Measurements from ENCODE around the gene CLPX.
"Not testable (repeated sequence)": the region's sequence is repeated elsewhere in the genome, so short reads cannot be mapped to it uniquely, and the experiment has no call there.

Gene CLPX

DNA sequence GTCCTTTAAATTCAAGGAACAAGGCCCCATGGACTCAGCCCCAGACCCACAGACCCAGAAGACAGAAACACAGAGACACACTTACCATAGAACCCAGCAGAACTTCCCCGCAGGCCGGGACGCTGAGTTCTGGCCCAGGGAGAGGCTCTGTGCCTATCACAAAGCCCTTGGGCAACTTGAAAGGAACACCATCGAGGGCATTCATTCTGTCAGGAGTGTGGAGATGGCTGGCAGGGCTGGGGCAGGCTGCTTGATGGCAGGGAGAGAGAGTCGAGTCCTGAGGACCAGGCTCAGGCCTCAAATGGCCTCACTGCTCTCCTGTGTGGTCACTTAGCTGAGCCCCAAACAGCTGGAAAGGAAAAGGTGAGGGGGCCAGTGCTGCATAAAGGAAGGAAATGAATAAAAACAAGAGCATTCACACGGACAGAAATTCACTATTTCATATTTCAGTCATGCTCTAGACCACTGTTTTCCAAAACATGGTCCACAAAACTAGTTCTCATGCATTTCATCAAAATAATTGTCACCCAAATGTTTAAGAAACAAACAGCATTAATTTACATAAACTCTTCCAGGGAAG lies 79.0 kb downstream of the CLPX start:
- no peak overlapping the region for H3K4me3 ChIP-seq (replicated peaks; ENCODE audit: low read depth, low read length)
- TF ChIP-seq, protein P1, sequence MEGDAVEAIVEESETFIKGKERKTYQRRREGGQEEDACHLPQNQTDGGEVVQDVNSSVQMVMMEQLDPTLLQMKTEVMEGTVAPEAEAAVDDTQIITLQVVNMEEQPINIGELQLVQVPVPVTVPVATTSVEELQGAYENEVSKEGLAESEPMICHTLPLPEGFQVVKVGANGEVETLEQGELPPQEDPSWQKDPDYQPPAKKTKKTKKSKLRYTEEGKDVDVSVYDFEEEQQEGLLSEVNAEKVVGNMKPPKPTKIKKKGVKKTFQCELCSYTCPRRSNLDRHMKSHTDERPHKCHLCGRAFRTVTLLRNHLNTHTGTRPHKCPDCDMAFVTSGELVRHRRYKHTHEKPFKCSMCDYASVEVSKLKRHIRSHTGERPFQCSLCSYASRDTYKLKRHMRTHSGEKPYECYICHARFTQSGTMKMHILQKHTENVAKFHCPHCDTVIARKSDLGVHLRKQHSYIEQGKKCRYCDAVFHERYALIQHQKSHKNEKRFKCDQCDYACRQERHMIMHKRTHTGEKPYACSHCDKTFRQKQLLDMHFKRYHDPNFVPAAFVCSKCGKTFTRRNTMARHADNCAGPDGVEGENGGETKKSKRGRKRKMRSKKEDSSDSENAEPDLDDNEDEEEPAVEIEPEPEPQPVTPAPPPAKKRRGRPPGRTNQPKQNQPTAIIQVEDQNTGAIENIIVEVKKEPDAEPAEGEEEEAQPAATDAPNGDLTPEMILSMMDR (IDR thresholded peaks at IDR 0.05; ENCODE audit: low read depth, low read length, missing control alignments), result no peak
- no peak for DNase-seq (ENCODE audit: extremely low read depth, low read depth)

DNA sequence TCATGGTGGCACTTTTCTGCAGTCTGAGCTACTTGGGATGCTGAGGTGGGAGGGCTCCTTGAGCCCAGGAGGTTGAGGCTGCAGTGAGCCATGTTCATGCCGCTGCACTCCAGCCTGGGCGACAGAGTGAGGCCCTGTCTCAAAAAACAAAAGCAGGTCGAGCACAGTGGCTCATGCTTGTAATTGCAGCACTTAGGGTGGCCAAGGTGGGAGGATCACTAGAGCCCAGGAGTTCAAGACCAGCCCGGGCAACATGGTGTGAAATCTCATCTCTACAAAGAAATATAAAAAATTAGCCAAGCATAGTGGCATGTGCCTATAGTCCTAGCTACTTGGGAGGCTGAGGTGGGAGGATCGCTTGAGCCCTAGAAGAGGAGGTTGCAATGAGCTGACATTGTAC lies 80.1 kb downstream of the CLPX start:
- no peak overlapping the region for H3K4me3 ChIP-seq (replicated peaks; ENCODE audit: low read depth, low read length)
- DNase-seq (ENCODE audit: extremely low read depth, low read depth), result no peak
- TF ChIP-seq, protein P1 (IDR thresholded peaks at IDR 0.05; ENCODE audit: low read depth, low read length, missing control alignments), result no peak

DNA sequence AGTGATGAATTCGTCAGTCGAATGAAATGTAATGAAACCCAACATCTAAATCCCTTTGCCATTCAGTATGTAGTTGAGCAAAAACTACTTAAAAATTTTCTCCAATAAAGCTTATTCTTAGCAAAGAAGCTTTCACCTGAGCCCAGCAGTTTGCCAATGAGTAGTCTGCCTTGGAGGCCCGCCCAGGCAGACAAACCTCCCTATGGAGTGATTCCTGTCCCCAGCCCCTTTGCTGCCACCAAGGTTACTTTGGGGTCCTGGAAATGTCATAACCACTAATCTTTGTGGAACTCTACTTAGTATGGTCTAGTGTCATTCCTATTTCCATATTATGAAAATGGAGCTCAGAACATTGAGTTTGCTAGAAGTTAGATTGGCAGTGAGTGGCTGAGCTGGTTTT lies 82.2 kb downstream of the CLPX start:
- H3K4me3 ChIP-seq (replicated peaks; ENCODE audit: low read depth, low read length), result no peak overlapping the region
- no peak for DNase-seq (ENCODE audit: extremely low read depth, low read depth)
- TF ChIP-seq, protein P1 (IDR thresholded peaks at IDR 0.05; ENCODE audit: low read depth, low read length, missing control alignments), result no peak

DNA sequence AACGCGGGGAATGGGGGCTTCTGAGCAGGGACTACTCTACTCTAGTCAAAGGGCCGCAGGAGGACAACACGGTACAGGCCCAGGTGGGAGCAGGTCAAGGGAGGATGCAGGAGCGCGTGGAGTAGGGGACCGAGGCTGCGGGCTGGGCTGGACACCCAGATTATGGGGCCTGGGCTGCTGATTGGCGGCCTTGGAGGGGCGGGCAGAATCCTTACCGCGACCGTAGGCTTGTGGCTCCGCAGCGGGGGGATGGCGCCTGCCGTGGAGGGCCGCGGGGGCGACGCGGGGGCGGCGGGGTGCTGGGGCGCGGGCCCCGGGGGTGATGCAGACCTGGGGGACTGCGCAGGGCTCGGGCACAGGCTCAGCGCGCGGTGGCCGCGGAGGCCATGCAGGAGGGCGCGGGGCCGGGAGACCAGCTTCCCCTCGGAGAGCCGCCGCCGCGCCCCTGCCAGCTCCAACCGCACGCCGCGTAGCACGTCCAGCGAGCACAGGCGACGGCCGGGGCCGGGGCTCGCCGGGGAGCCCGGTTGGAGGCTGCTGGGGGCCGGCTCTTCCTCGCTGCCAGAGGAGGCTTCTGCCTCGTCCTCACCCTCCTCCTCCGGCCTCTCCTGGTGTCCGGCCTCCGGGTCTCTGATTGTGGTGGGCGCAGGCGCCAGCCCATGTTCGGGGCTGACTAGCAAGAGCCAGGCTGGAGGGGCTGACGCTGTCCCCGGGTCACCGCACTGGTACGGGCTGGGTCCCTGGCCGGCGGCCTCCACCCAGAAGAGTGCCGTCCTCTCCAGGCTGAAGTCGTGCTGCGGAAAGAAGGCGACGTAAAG lies 83.0 kb downstream of the CLPX start:
- no peak for DNase-seq (ENCODE audit: extremely low read depth, low read depth)
- H3K4me3 ChIP-seq (replicated peaks; ENCODE audit: low read depth, low read length), result no peak overlapping the region
- TF ChIP-seq, protein P1 (IDR thresholded peaks at IDR 0.05; ENCODE audit: low read depth, low read length, missing control alignments), result no peak

DNA sequence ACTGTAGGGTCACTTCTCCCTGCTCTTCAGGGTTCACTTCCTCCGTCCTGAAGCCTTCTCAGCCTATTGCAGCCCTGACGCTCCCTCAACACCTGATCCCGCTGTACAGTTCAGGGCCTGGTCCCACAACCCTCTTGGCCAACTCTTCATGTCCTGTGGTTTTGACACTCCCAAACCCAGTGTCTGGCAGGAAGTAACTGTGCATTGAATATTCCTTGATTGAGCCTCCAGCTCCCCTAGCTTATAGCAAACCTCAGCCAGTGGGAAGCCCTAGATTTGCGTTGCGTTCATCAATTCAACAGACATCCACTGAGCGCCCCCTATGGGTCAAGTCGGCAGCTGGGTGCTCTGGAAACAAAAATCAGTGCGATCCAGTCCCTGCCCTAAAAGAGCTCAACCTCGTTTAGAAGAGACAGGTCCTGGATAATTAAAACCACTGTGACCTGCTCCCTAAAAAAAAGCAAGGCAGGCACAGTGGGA lies 83.7 kb downstream of the CLPX start:
- TF ChIP-seq, protein P1 (IDR thresholded peaks at IDR 0.05; ENCODE audit: low read depth, low read length, missing control alignments), result peak; percentile 93
- peak; percentile 49 for DNase-seq (ENCODE audit: extremely low read depth, low read depth)
- H3K4me3 ChIP-seq (replicated peaks; ENCODE audit: low read depth, low read length), result no peak overlapping the region

DNA sequence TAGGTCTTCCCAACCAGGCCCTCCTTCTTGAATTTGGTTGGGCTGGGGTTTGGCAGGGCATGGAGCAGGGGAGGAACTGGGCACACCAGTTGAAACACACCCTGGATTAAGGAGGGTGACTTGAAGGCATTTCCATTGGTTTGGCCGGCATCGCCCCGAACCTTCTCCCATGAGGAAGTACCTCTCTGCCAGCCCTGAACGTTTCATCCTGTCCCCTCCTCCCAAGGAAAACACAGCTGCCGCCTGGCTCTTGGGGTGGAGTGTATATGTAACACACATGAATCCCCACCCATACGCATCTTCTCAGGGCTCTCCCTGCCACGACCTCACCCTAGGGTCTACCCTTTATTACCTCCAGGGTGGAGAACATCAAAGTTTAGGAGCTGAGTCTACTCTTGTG lies 84.7 kb downstream of the CLPX start:
- H3K4me3 ChIP-seq (replicated peaks; ENCODE audit: low read depth, low read length), result no peak overlapping the region

DNA sequence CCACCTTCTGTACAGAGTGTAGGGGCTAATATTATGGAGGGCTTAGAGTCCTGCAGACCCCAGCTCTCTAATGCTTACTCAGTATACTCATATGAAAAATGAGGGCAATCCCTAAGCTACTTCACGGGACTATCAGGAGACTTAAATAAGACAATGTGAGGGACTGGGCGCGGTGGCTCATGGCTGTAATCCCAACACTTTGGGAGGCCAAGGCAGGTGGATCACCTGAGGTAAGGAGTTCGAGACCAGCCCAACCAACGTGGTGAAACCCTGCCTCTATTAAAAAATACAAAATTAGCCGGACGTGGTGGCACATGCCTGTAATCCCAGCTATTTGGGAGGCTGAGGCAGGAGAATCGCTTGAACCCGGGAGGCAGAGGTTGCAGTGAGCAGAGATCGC lies 85.3 kb downstream of the CLPX start:
- not testable (repeated sequence) for DNase-seq (ENCODE audit: extremely low read depth, low read depth); H3K4me3 ChIP-seq (replicated peaks; ENCODE audit: low read depth, low read length)

More for the DNA sequence above, 84.7 kb downstream of the CLPX start:
- TF ChIP-seq, protein P1 (IDR thresholded peaks at IDR 0.05; ENCODE audit: low read depth, low read length, missing control alignments), result no peak
- DNase-seq (ENCODE audit: extremely low read depth, low read depth), result no peak

All from HFF-Myc (cell line).